IPS-NIHi7 (cell line): ENCODE data around the gene CCPG1.
"Not testable (repeated sequence)": the region's sequence is repeated elsewhere in the genome, so short reads cannot be mapped to it uniquely, and the experiment has no call there.

Experiments
- DNase-seq: peaks from one replicate; pipeline ENCODE4 v3.0.0; 2012; ENCODE audit warnings: mixed read lengths; ENCODE audit errors: extremely low spot score

CCPG1 gene

GRCh38 chr15:55408012-55408928 lies at the start of gene CCPG1, which contains the start of gene PIERCE2:
Gene CCPG1, minus strand, starts transcription at chr15:55408359. Its CDS starts 18,935 bp downstream, at chr15:55389424.
Gene PIERCE2, plus strand, starts transcription at chr15:55408495. Its CDS starts 274 bp downstream, at chr15:55408769.
- DNase-seq = peak; percentile 96

GRCh38 chr15:55457401-55458022 lies 49.4 kb upstream of the CCPG1 start:
- DNase-seq = no peak

- DNase-seq = not testable (repeated sequence)
Observed at GRCh38 chr15:55447030-55447394, 38.9 kb upstream of the CCPG1 start.

GRCh38 chr15:55446379-55447029 lies 38.3 kb upstream of the CCPG1 start:
- not testable (repeated sequence) for DNase-seq

GRCh38 chr15:55445936-55446335 lies 37.8 kb upstream of the CCPG1 start:
- not testable (repeated sequence) for DNase-seq

GRCh38 chr15:55443141-55443540 lies 35.0 kb upstream of the CCPG1 start:
- DNase-seq = not testable (repeated sequence)

- DNase-seq = peak; percentile 57
Observed at GRCh38 chr15:55434989-55435825, 27.0 kb upstream of the CCPG1 start.

- no peak for DNase-seq
Observed at GRCh38 chr15:55422089-55422488, 13.9 kb upstream of the CCPG1 start.

GRCh38 chr15:55420171-55420866 lies 12.2 kb upstream of the CCPG1 start:
- DNase-seq = no peak

- DNase-seq = not testable (repeated sequence)
Observed at GRCh38 chr15:55417678-55418077, 9.5 kb upstream of the CCPG1 start.

GRCh38 chr15:55408976-55409375 lies 817 bp upstream of the CCPG1 start:
- not testable (repeated sequence) for DNase-seq

- DNase-seq = peak; percentile 8
Observed at GRCh38 chr15:55407498-55408011, 604 bp downstream of the CCPG1 start.

- no peak for DNase-seq
Observed at GRCh38 chr15:55403531-55403930, 4.6 kb downstream of the CCPG1 start.

GRCh38 chr15:55402707-55403106 lies 5.5 kb downstream of the CCPG1 start:
- no peak for DNase-seq

GRCh38 chr15:55401786-55402246 lies 6.3 kb downstream of the CCPG1 start:
- DNase-seq = no peak

GRCh38 chr15:55400050-55400449 lies 8.1 kb downstream of the CCPG1 start:
- DNase-seq = not testable (repeated sequence)

GRCh38 chr15:55398243-55398642 lies 9.9 kb downstream of the CCPG1 start:
- no peak for DNase-seq

- no peak for DNase-seq
Observed at GRCh38 chr15:55394694-55395093, 13.5 kb downstream of the CCPG1 start.

- DNase-seq = no peak
Observed at GRCh38 chr15:55389264-55389607, 18.9 kb downstream of the CCPG1 start.

- DNase-seq = no peak
Observed at GRCh38 chr15:55387027-55387426, 21.1 kb downstream of the CCPG1 start.

GRCh38 chr15:55383687-55384086 lies 24.5 kb downstream of the CCPG1 start:
- no peak for DNase-seq
